Naive B cell (primary cell): ENCODE measurements around the gene PPP1R1B. TPM values are rescaled to one million over a fixed set of nuclear protein-coding genes. Genes with fewer than 3 reads are reported as not detected.

Source experiments
- ATAC-seq, 2 donors: fragments of 150-1000 bp; cut with Tn5 transposase; 2 replicates each; pipeline ENCODE4 v1.10.0; 2021; ENCODE audit warnings: low read depth in 2 of 2, mild to moderate bottlenecking in 2 of 2, moderate library complexity in 2 of 2
- DNase-seq: peaks from one replicate; pipeline ENCODE4 v3.0.0; 2022
- H3K27ac Mint-ChIP-seq, 6 donors: one replicate each; pipeline ENCODE4 v1.8.0; 2020 to 2022; ENCODE audit warnings: mild to moderate bottlenecking in 6 of 6, mixed read lengths in 6 of 6, moderate library complexity in 5 of 6, inconsistent platforms in 2 of 6
- H3K27me3 Mint-ChIP-seq, 3 donors: one replicate each; pipeline ENCODE4 v1.8.0; 2021 to 2022; ENCODE audit warnings: mixed read lengths in 3 of 3, mild to moderate bottlenecking in 1 of 3
- H3K36me3 Mint-ChIP-seq, 2 donors: one replicate each; pipeline ENCODE4 v1.8.0; 2020 to 2022; ENCODE audit warnings: mixed read lengths in 2 of 2, inconsistent platforms in 1 of 2, mild to moderate bottlenecking in 1 of 2
- H3K4me1 Mint-ChIP-seq, 3 donors: one replicate each; pipeline ENCODE4 v1.8.0; 2020 to 2022; ENCODE audit warnings: mixed read lengths in 3 of 3, inconsistent platforms in 1 of 3, mild to moderate bottlenecking in 1 of 3, moderate library complexity in 1 of 3
- H3K4me3 Mint-ChIP-seq, 8 donors: one replicate each; pipeline ENCODE4 v1.8.0; 2020 to 2022; ENCODE audit warnings: mild to moderate bottlenecking in 8 of 8, mixed read lengths in 8 of 8, moderate library complexity in 8 of 8, inconsistent platforms in 2 of 8
- H3K9me3 Mint-ChIP-seq, 7 donors: one replicate each; pipeline ENCODE4 v1.8.0; 2020 to 2022; ENCODE audit warnings: mixed read lengths in 7 of 7, mild to moderate bottlenecking in 5 of 7, inconsistent platforms in 2 of 7, moderate library complexity in 1 of 7
- polyA plus RNA-seq, 6 donors: library from polyadenylated mRNA; unstranded; fragments of 300-500 nt; fragmentation: Illumina TruSeq; gene quantifications; one replicate each; pipeline ENCODE4 v1.2.3, GENCODE V29; 2021; ENCODE audit warnings: low read depth in 6 of 6

PPP1R1B gene
- polyA plus RNA-seq, 6 donors from 2014 or later: 0.12 TPM; not detected in 5

DNA sequence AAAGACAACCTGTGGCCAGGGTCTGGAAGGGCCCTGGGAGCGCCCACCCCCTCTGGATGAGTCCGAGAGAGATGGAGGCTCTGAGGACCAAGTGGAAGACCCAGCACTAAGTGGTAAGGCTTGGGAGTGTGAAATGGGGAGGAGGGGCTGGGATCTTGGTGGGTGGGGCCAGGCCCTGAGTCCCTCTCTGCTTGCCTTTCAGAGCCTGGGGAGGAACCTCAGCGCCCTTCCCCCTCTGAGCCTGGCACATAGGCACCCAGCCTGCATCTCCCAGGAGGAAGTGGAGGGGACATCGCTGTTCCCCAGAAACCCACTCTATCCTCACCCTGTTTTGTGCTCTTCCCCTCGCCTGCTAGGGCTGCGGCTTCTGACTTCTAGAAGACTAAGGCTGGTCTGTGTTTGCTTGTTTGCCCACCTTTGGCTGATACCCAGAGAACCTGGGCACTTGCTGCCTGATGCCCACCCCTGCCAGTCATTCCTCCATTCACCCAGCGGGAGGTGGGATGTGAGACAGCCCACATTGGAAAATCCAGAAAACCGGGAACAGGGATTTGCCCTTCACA is 8.9 kb downstream of the PPP1R1B start:
- H3K27ac Mint-ChIP-seq: peak overlapping the region in 5 of 6 donors; percentile 7 to 96 (median 84)
- H3K9me3 Mint-ChIP-seq: no peaks in the 10 kb centered on the region
- H3K4me1 Mint-ChIP-seq: peaks cover 48 to 58% (median 57%) of the 10 kb centered on the region in 3 donors
- no peaks in the 10 kb centered on the region for H3K36me3 Mint-ChIP-seq
- H3K27me3 Mint-ChIP-seq: peaks cover 0 to 16% (median 15%) of the 10 kb centered on the region in 3 donors
- ATAC-seq (no peak), DNase-seq (no peak)
- H3K4me3 Mint-ChIP-seq: peak overlapping the region; percentile 43 to 95 (median 89)

DNA sequence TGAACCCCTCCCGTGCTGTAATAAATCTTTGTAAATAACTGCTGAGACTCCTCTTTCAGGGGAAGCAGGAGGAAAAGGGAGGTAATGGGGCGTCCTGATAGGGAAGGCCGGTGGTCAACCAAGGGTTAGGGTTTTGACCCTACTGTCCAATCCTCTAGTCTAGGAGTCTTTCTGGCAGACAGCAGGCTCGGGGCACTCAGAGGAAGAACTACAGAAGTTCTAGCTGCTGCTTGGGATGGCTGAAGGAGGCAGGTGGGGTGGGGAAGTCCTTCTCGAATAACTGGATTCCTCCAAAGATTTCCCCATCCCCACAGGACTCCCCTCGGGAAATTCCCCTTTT is 9.8 kb downstream of the PPP1R1B start:
- Mint-ChIP-seq H3K27ac (peak overlapping the region; percentile 83 to 96 (median 94)), H3K4me1 (peaks cover 57 to 65% (median 61%) of the 10 kb centered on the region in 3 donors), H3K27me3 (peaks cover 0 to 7% (median 7%) of the 10 kb centered on the region in 3 donors), H3K36me3 (no peaks in the 10 kb centered on the region), H3K9me3 (no peaks in the 10 kb centered on the region), H3K4me3 (peak overlapping the region; percentile 89 to 97 (median 95))
- ATAC-seq (peak; percentile 22 to 24), DNase-seq (no peak)

DNA sequence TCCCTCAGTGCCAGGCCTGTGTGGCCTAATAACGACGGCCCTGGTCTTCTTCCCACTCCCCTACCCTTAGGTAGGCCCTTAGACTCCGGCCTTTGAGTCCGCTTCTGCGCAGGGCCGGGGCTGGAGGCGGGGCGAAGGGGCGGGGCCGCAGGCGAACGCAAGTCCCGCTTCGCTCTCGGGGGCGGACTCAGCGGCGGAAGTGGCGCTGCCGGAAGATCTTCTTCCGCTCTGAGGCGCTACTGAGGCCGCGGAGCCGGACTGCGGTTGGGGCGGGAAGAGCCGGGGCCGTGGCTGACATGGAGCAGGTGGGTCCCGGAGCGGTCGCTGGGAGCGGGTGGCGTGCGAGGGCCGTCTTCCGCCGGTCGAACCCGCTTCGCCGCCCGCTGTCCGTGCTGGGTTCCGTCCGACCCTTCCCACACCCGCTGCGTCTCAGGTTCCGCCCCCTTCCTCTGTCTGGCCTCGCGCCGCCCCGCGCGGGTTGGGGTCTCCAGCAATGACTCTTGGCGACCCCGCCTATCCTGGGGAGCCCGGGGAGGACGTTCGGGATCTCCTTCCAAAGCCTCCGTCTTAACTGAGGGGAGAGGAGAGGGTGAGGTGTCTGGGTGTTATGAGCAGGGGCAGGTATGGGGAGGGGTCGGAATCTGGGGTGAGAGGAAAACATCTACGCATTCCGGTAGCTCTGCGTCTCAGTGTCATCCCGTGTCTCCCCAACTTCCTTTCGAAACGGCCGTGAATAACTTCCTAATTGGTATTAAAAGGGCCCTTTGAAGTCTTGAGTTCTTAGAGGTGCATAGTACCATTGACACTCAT is 10.4 kb downstream of the PPP1R1B start, which contains the start of gene STARD3:
TSS of gene STARD3 (plus strand) at position 218 of the 810 bp plus-strand sequence. CDS start 16,388 bp downstream, outside the sequence.
- Mint-ChIP-seq H3K9me3 (no peaks in the 10 kb centered on the region), H3K4me1 (peaks cover 57 to 69% (median 63%) of the 10 kb centered on the region in 3 donors), H3K27me3 (peaks cover 0 to 2% (median under 1%) of the 10 kb centered on the region in 3 donors), H3K4me3 (peak within 1 kb of the TSS; percentile 89 to 97 (median 95)), H3K36me3 (no peaks in the 10 kb centered on the region), H3K27ac (peak within 1 kb of the TSS; percentile 83 to 97 (median 95))
- peak; percentile 92 for ATAC-seq
- DNase-seq: peak; percentile 86

DNA sequence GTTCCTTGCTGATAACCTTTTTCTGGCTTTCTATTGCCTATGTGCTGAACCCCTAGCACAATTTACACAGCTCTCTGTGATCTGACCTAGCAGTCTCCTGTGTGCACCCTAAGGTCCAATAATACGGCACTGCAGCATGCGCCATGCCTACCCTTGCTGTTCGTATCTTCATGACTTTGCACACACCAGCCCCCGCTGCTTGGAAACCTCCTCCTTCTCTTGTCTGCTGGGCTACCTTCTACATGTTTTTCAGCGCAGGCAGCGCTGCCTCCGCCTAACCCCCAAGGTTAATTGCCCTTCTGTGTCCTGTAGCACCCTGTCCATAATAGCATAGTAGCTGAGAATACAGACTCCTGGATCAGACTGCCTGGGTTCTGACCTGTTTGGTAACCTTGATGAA is 11.6 kb downstream of the PPP1R1B start:
- H3K27me3 Mint-ChIP-seq: no peaks in the 10 kb centered on the region
- peak overlapping the region in 4 of 6 donors; percentile 44 to 96 (median 89) for H3K27ac Mint-ChIP-seq
- no peaks in the 10 kb centered on the region for H3K9me3 Mint-ChIP-seq
- no peak for ATAC-seq
- H3K36me3 Mint-ChIP-seq: no peaks in the 10 kb centered on the region
- no peak for DNase-seq
- peaks cover 67 to 81% (median 74%) of the 10 kb centered on the region in 3 donors for H3K4me1 Mint-ChIP-seq
- peak overlapping the region; percentile 89 to 97 (median 95) for H3K4me3 Mint-ChIP-seq

DNA sequence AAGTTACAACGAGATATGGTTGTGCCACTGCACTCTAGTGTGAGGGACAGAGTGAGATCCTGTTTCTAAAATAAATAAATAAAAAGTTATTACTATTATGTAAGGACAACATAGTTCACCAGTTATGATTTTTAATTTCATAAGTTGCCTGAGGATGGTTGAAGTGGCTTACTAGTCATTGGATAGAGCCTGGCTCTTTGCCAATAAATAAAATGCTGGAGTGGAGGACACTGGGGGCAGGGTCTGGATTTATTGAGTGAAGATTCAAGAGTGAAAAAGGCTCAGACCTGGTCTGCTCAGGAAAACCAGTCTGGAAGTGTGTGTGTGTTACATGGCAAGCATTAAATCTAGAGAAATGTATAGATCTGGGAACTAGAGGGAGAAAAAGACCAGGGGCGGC is 12.3 kb downstream of the PPP1R1B start:
- Mint-ChIP-seq H3K9me3 (no peaks in the 10 kb centered on the region), H3K36me3 (no peaks in the 10 kb centered on the region), H3K4me1 (peaks cover 72 to 86% (median 77%) of the 10 kb centered on the region in 3 donors), H3K27me3 (no peaks in the 10 kb centered on the region), H3K4me3 (peak overlapping the region in 7 of 8 donors; percentile 1 to 95 (median 89)), H3K27ac (peak overlapping the region in 4 of 6 donors; percentile 29 to 90 (median 75))
- ATAC-seq: no peak
- DNase-seq: no peak

DNA sequence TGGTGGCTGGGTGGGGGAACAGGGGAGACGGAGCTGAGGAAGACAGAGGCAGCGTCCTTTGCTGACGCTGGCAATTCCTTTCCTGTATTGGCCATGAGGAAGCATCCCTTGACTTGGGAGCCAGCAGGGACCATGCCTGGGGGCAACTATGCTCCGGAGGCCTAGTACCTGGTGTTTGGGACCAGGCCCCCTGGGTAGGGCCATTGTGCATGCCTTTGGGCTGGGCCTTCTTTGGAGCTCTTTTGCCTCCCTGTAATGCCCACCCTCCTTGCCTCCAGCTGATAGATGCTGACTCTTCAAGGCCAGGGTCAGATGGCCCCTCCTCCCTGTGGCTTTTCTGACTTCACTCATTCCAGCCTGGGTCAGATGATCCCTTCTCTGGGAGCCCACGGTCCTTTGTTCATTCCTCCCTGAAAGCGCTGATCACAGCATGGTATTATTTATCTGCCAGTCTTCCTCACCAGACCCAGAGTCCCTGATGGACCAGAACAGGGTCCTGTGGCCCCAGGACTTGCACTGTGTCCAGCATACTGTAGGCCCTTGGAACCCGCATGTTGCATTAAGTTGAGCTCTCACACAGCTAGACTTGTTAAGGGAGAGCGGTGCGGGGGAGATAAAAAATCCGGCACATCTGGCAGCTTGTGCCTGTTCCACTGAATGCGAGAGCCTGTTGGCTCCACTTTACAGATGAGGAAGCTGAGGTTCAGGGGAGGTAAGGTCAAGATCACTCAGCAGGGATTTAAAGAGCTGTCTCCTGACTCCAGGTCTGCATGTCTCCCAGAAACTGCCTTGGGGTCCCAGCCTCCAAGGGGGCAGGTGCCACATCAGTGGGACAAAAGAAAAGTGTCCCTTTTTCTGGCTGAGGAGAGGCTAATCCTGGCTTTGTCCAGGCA is 13.1 kb downstream of the PPP1R1B start:
- H3K27ac Mint-ChIP-seq: peak overlapping the region in 5 of 6 donors; percentile 39 to 86 (median 65)
- no peaks in the 10 kb centered on the region for H3K9me3 Mint-ChIP-seq
- peaks cover 68 to 86% (median 78%) of the 10 kb centered on the region in 3 donors for H3K4me1 Mint-ChIP-seq
- H3K27me3 Mint-ChIP-seq: no peaks in the 10 kb centered on the region
- ATAC-seq (no peak), DNase-seq (no peak)
- H3K36me3 Mint-ChIP-seq: no peaks in the 10 kb centered on the region
- peak overlapping the region in 7 of 8 donors; percentile 30 to 95 (median 68) for H3K4me3 Mint-ChIP-seq

DNA sequence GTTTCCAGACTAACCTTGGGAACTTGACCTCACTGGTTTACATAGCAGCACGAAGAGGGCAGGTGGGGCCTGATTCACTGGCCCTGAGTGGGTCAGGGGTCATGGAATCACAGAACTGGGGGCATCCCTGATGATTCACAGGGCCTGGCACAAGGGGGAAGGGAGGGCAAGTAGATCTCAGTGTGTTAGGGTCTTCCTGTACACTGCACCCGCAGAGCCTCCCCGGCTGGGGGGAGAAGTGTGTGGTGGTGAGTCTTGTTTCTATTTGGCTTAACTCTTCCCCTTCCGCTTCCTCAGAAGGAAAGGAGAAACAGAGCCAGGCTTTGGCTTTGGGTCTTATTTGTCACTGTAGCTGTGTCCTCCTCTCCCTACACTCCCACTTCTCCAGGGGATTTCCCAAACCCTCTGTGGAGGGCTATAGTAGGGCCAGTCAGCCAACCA is 13.9 kb downstream of the PPP1R1B start:
- DNase-seq: no peak
- no peaks in the 10 kb centered on the region for H3K9me3 Mint-ChIP-seq
- H3K27me3 Mint-ChIP-seq: no peaks in the 10 kb centered on the region
- peaks cover 70 to 89% (median 82%) of the 10 kb centered on the region in 3 donors for H3K4me1 Mint-ChIP-seq
- ATAC-seq: no peak
- peak overlapping the region in 6 of 8 donors; percentile 16 to 74 (median 29) for H3K4me3 Mint-ChIP-seq
- H3K36me3 Mint-ChIP-seq: no peaks in the 10 kb centered on the region
- peak overlapping the region in 2 of 6 donors; percentile 66 to 83 for H3K27ac Mint-ChIP-seq

DNA sequence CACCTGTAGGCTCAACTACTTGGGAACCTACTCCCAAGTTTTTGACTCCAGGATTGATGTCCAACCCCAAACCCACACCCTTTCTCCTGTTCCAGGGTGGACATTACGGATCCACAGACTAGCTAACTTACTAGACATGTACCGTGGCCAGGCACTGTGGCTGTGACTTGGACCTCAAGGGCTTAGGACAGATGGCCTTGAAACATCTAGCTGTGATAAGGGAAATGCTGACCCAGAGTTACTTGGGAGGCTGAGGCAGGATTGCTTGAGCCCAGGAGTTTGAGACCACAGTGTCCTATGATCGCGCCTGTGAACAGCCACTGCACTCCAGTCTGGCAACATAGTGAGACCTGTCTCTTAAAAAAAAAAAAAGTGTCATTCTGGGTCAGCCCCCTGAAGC is 14.3 kb downstream of the PPP1R1B start:
- peaks cover 68 to 88% (median 81%) of the 10 kb centered on the region in 3 donors for H3K4me1 Mint-ChIP-seq
- H3K36me3 Mint-ChIP-seq: no peaks in the 10 kb centered on the region
- no peak for ATAC-seq
- H3K4me3 Mint-ChIP-seq: peak overlapping the region in 6 of 8 donors; percentile 15 to 74 (median 44)
- no peak for DNase-seq
- H3K27me3 Mint-ChIP-seq: no peaks in the 10 kb centered on the region
- no peaks in the 10 kb centered on the region for H3K9me3 Mint-ChIP-seq
- peak overlapping the region in 1 of 6 donors; percentile 66 for H3K27ac Mint-ChIP-seq

DNA sequence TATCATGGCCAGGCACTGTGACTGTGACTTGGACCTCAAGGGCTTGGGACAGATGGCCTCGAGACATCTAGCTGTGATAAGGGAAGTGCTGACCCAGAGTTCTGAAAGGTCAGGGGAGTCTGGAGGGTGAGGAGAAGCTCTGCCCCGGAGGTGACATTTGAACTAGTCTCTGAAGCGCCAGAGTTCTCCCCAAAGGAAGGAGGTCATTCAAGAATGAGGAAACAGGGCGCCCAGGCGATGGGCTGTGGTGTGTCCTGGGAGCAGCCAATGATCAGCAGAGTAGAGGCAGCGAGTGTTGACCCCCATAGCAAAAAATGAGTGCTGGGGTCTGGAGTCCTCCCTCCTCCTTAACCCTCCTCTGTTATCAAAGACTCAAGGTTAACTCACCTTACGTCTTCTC is 15.1 kb downstream of the PPP1R1B start:
- no peak for DNase-seq
- no peaks in the 10 kb centered on the region for H3K9me3 Mint-ChIP-seq
- H3K27me3 Mint-ChIP-seq: no peaks in the 10 kb centered on the region
- H3K36me3 Mint-ChIP-seq: no peaks in the 10 kb centered on the region
- peaks cover 62 to 80% (median 74%) of the 10 kb centered on the region in 3 donors for H3K4me1 Mint-ChIP-seq
- peak overlapping the region in 1 of 8 donors; percentile 14 for H3K4me3 Mint-ChIP-seq
- H3K27ac Mint-ChIP-seq: no peak overlapping the region
- ATAC-seq: no peak

DNA sequence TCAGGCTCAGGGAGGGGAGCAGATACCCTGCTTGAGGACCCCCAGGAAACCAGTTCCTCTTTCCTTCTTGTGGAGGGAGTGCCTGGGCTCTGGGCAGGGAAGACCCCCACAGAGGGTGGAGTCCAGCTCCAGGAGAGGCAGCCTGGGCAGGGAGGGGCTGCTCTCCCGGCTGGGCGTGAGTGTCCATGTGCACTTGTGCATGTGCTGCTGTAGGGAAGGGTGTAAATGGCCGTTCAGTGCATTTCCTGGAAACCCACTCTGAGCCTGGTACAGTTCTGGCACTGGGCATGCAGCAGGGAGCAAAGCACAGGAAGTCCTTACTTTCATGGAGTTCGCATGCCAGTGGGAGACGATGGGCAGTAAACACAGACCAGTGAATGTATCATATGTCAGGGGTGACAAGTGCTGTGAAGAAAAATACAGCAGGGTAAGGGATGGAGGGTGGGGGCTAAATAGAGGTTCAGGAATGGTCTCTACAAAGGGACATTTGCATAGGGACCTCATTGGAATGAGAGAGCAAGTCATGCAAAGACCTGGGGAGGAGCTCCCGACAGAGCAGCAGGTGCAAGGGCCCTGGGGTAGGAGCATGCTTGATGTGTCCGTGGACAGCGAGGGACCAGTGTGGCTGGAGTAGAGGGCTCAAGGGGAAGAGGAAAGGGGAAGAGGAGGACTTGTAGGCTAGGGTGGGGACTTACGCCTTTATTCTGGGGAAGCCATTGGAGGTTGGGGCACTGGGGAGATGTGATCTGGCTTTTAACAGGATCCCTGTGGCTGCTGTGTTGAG is 15.7 kb downstream of the PPP1R1B start:
- H3K9me3 Mint-ChIP-seq: no peaks in the 10 kb centered on the region
- no peaks in the 10 kb centered on the region for H3K27me3 Mint-ChIP-seq
- DNase-seq (no peak), ATAC-seq (no peak)
- H3K36me3 Mint-ChIP-seq: no peaks in the 10 kb centered on the region
- no peak overlapping the region for H3K4me3 Mint-ChIP-seq
- H3K27ac Mint-ChIP-seq: peak overlapping the region in 2 of 6 donors; percentile 63 to 88
- peaks cover 62 to 78% (median 78%) of the 10 kb centered on the region in 3 donors for H3K4me1 Mint-ChIP-seq

DNA sequence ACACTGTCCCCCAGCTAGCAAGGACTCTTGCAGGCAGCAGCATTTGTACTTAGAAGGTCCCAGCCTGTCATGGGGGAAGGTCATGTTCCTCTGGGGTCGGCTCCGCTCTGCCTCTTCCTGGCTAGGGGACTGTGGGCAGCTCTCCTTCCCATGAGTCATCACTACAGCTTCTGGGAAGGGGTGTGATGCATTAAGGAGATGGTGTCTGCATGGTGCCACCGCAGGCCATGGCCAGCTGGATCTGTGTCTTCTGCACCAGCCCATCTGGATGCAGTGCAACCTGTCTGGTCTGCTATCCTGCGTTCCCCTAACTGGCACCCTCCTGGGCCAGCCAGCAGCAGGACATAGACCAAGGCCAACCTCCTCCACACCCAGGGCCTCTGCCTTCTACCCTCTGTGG is 16.5 kb downstream of the PPP1R1B start:
- peaks cover 54 to 72% (median 70%) of the 10 kb centered on the region in 3 donors for H3K4me1 Mint-ChIP-seq
- ATAC-seq: no peak
- H3K27me3 Mint-ChIP-seq: no peaks in the 10 kb centered on the region
- peak overlapping the region in 1 of 8 donors; percentile 62 for H3K4me3 Mint-ChIP-seq
- no peak for DNase-seq
- H3K36me3 Mint-ChIP-seq: no peaks in the 10 kb centered on the region
- H3K9me3 Mint-ChIP-seq: no peaks in the 10 kb centered on the region
- peak overlapping the region in 2 of 6 donors; percentile 12 to 26 for H3K27ac Mint-ChIP-seq

DNA sequence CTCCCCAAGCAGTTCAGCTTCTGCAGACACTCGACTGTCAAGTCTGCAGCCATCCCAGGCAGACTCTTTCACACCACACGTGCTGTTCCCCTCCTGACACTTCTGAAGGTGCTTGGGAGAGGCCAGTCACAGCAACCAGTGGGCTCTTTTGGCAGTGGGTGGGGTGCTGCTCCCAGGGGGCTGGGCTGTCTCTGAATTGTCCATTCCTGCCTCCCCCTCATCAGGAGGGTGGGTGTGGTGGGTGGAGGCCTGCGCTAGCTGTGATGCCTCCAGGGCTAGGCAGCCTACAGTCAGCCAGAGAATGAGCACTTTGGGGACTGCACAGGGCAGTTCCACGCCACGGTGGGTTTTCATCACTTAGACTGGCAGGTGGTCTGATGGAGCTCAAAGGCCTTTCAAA is 20.5 kb downstream of the PPP1R1B start:
- H3K4me1 Mint-ChIP-seq: peaks cover 42 to 67% (median 61%) of the 10 kb centered on the region in 3 donors
- H3K27ac Mint-ChIP-seq: no peak overlapping the region
- peaks cover 0 to 6% of the 10 kb centered on the region in 2 donors for H3K36me3 Mint-ChIP-seq
- no peak for ATAC-seq
- H3K9me3 Mint-ChIP-seq: no peaks in the 10 kb centered on the region
- DNase-seq: no peak
- H3K4me3 Mint-ChIP-seq: no peak overlapping the region
- H3K27me3 Mint-ChIP-seq: no peaks in the 10 kb centered on the region
